Measurements from ENCODE around the gene TRPV5.

GRCh38 chr7:142934056-142934455 lies 510 bp upstream of the TRPV5 start:
- TF ChIP-seq, protein P1, sequence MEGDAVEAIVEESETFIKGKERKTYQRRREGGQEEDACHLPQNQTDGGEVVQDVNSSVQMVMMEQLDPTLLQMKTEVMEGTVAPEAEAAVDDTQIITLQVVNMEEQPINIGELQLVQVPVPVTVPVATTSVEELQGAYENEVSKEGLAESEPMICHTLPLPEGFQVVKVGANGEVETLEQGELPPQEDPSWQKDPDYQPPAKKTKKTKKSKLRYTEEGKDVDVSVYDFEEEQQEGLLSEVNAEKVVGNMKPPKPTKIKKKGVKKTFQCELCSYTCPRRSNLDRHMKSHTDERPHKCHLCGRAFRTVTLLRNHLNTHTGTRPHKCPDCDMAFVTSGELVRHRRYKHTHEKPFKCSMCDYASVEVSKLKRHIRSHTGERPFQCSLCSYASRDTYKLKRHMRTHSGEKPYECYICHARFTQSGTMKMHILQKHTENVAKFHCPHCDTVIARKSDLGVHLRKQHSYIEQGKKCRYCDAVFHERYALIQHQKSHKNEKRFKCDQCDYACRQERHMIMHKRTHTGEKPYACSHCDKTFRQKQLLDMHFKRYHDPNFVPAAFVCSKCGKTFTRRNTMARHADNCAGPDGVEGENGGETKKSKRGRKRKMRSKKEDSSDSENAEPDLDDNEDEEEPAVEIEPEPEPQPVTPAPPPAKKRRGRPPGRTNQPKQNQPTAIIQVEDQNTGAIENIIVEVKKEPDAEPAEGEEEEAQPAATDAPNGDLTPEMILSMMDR (IDR thresholded peaks at IDR 0.05; ENCODE audit: low read depth, low read length, missing input control), result no peak
- TF ChIP-seq TAF1 (conservative IDR thresholded peaks at IDR 0.05), result no peak
- TF ChIP-seq MAX (IDR thresholded peaks at IDR 0.05), result no peak

Data from liver (tissue), 3 donors.